NCI-H2171 treated with DMSO at 0.1 percent for 48 hours (cell line): Measurements from ENCODE around the gene TMEM18.
A peak's percentile ranks its signal among the peaks of the same experiment; 100 is the strongest.
"Not testable (repeated sequence)": the region's sequence is repeated elsewhere in the genome, so short reads cannot be mapped to it uniquely, and the experiment has no call there.

Source experiments
- DNase-seq: peaks from one replicate; lab custom pipeline; 2025; lab: John Stamatoyannopoulos, UW

TMEM18 gene

DNA sequence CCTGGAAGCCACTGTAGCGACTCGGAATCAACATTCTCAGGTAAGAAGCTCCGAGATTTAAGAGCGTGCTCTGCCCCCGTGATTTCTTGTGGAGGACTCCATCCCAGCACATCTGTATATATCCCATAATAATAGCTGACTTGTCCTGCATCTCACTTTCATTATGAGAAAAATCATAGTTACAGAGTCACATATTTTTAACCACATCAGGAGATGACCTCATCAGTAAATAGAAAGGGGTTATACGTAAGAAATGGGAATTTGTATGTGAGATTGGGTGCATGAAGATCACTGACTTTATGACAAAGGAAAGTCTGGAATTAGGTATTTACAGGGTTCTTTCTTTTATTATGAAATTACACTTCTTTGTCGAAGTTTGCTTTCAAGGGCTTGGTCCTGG, 16.4 kb upstream of the TMEM18 start:
- DNase-seq, result no peak

DNA sequence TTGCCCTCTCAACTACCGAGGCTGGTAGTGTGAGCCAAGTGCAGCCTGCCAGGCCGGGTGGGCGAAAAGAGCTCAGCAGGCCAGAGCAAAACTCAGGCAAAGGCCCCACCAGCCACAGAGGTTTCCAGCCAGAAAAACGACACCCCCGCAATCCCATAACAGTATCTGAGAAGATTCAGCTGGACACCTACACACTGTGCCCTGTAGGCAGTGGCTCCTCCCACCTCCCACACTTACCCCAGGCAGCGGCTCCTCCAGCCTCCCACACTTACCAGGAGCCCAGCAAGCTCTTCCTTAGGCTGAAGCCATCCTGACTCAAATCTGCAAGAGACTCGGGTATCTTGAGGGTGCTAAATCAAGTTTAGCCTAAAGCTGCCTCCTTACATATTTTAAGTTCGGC, 15.6 kb upstream of the TMEM18 start:
- DNase-seq, result no peak

DNA sequence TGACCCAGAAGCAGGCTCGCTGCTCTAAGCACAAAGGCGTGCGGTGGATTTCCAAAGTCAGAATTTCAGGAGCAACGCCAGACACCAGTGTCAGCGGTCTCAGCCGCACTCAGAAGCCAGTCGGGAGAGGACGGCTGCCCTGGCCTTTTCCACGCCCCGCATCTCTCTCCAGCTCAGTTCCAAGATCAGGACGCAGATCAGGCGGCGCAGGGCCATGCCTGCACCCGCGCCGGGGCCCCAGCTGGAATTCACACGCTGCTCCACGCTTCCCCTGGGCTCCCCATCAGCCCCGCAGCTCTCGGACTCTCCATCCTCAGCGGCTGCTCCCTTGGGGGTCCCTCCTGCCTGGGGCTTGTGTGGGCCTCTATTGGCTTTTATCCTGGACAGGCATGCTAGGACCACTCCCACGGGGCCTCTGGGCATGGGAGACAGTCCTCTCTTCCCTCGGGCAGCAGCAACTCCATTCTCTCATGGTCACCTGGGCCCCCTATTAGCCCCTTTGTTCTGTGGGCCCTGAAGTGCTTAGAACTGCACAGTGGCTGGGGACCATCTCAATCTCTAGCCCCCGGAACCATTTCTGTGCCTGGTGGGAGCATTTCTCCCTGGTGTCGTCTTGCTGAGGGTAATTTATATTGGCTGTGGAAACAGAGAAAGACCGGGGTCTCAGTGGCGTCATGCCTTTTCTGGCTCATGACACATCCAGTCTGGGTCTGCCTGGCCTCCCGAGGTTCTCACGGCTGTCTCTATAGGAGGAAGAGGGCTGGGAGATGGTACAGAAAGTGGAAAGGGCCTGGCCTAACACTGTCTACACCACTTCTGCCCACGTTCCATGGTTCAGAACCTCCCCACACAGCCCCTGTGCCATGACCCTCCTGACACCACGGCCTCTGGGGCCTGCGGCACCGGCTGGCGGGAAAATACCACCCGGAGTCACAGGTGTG, 14.9 kb upstream of the TMEM18 start:
- DNase-seq, result no peak

DNA sequence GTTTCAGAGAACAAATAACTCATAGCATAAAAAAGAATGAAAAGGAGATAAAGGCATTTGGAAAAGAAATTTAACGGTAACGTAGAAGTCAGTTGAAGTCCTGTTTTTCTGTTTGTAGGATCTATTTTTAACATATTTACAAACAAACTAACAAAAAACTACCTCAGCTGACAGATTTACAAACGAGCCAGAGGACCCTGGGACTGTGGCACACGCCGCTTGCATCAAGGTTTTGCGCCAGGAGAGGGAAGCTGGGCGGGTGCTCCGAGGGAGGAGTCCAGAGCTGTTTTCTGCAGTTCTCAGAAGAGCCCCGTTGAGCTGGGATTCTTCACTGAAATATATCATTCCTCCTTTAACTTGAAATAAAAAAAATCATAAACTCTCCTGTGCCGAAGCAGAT, 13.6 kb upstream of the TMEM18 start:
- no peak for DNase-seq

DNA sequence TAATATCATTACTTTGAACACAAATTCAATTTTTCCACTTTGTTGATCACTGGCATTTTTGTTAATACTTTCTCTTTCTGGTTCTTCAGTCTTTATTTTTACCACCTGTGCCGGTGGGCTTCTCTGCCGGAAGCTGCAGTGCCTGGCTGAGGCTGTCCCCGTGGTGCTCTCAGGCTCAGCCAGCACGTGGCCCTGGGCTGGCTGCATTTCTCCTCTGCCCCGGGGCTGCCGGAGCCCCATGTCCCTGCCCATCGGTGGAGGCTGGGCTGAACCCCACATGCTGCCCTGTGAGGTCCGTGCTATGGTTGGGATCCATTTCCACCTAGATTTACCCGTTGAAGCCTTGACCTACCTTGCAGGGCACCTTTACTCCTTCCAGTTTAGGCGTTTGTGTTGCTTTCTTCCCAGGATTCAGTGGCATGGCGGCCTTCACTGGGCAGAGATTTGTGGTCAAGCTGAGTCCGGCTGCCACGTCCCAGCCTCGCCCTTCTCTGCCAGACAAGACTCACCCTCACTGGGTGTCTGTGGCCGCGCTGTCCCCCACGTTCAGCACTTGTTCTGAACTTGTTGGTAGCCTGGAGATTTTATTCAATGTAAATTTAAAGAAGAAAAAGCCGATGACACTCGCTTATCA, 12.8 kb upstream of the TMEM18 start:
- no peak for DNase-seq

DNA sequence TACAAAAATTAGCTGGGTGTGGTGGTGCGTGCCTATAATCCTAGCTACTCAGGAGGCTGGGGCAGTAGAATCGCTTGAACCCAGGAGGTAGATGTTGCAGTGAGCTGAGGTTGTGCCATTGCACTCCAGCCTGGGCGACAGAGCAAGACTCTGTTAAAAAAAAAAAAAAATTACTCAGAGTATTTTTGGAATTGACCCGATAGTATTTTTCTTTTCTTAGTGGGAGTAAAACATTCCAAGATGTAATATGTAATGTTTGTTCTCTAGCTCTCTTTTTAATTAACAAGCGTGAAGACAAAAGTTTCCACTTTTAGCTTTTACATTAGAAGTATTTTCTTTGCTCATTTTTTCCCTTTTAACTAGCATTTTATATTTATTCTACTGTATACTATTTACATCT, 12.0 kb upstream of the TMEM18 start:
- no peak for DNase-seq

DNA sequence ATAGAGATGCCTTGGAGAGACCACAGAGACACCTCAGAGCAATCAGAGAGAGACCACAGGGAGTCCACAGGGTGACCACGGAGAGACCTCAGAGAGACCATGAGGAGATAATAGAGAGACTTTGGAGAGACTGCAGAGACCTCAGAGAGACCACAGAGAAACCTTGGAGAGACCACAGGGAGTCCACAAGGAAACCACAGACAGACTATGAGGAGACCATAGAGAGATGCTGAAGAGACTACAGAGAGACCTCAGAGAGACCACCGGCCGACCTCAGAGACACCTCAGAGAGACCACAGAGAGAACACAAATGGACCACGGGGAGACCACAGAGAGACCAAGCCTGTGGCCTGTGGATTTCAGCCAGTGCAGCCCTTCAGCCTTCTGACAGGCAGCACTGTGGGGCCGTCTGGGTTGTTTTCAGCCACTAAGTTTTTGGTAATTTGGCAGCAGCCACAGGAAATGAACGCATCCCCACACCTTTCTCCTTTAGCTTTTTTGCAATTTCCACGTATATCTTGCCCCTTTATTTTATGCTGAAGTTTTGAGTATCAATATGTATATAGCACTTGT, 11.4 kb upstream of the TMEM18 start:
- DNase-seq, result no peak

DNA sequence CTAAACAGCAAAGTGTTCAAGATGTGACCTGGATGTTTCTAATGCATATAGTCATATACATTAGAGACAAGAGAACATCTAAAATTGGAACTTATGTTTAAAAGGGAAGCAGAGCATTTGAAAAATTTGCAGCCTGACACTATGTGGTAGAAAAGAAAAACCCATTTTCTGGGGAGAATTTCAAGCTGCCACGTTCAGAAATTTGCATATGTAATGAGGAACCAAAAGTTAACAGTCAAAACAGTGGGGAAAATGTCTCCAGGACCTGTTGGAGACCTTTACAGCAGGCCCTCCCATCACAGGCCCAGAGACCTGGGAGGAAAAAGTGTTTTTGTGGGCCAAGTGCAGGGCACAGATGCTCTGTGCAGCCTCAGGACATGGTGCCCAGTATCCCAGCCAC, 8.2 kb upstream of the TMEM18 start:
- no peak for DNase-seq

DNA sequence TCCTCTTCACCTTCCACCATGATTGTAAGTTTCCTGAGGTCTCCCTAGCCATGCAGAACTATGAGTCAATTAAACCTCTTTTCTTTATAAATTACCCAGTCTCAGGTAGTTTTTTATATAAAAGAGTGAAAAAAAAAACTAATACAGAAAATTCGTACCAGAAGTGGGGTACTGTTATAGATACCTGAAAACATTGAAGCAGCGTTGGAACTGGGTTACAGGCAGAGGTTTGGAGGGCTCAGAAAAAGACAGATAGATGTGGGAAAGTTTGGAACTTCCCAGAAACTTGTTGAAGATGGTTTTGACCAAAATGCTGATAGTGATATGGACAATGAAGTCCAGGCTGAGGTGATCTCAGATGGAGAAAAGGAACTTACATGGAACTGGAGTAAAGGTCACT, 7.7 kb upstream of the TMEM18 start:
- not testable (repeated sequence) for DNase-seq

DNA sequence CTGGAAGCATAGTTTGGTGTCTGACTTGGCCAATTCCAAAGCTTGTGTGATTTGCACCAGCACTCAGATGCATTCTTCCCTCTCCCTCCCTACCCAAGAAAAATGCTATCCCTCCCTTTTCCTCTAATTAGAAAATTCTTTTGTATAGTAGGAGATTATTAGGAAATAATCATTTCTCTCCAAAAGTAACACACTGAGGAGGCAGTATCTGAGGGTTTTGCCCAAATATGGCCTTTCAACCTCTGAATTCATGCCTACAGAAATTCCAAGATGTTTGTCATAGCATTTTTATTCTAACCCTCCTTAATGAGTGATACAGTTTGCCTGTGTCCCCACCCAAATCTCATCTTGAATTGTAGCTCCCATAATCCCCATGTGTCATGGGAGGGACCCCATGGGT, 5.0 kb upstream of the TMEM18 start:
- no peak for DNase-seq

DNA sequence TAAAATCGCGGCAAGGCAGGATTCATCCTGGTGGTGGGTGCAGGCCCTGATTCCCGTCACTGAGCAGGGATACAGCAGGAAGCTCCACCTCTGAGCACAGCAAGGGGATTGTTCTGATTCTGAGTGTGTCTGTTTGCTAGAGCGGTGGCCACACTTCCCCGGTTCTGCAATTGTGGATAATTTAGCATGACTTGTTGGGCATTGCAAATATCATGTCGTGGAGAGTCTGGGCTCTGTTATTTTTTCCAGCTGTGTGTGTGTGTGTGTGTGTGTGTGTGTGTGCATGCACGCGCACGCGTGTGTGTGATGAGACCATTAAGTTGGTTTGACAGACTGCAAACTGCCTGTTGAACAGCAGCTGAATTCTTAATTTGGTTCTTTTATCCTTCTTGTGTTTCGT, 4.1 kb upstream of the TMEM18 start:
- DNase-seq, result no peak

DNA sequence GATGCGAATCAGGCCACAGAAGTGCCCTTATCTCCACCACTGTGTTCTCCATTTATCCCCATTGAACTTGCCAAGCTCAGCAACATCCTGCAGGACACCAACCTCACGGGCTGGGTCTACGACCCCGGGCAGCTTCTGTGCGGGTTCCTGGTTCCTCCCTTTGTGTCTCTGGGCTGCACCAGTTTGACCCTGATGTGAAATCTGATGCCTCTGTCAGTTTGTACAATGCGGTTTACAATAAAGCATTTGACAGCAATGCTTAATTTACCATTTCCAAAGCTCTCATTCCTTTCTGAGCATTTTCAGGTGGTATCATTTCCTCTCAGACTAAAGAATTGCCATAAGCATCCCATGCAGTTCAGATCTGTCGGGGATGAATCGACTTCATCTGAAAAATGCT, 3.3 kb upstream of the TMEM18 start:
- no peak for DNase-seq

DNA sequence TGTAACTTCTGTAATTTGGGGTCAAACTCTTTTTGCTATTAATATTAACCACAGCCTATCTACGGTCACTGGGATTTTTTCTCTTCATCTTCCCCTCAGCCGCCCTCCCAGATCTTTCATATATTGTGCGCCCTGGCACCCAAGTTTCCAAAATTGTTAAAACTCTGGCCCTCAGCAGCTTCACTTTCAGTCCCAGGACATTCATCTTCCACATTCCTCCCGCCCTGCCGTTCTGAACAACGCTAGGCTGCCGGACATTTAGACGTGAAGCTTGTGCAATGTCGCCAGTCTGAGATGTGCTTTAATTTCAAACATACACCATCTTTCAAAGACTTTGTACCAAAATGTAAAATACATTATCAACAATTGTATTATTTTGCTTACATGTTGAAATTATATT, 1.8 kb upstream of the TMEM18 start:
- no peak for DNase-seq

DNA sequence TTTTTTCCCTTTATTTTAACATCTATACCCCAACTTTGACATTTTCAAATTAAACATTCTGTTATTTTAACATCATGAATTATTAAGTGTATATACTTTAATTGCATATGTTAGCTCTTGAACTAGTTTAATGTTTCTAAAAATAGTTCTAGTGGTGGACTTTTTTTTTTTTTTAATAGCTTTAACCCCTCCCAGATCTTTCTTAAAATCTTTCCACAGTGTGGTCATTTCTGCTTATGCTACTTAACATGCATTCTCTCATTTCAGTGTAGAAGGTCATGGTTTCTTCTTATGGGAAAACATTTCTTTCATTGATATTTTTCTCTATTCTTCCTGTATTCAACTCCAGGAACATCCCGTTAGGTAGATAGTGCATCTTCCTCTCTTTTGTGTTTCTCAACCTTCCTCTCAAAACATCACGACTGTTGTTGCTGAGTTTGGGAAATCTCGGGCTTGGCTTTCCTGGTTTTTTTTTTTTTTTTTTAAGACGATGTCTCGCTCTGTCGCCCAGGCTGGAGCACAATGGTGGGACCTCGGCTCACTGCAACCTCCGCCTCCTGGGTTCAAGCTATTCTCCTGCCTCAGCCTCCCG, 849 bp upstream of the TMEM18 start:
- DNase-seq, result peak; percentile 25

DNA sequence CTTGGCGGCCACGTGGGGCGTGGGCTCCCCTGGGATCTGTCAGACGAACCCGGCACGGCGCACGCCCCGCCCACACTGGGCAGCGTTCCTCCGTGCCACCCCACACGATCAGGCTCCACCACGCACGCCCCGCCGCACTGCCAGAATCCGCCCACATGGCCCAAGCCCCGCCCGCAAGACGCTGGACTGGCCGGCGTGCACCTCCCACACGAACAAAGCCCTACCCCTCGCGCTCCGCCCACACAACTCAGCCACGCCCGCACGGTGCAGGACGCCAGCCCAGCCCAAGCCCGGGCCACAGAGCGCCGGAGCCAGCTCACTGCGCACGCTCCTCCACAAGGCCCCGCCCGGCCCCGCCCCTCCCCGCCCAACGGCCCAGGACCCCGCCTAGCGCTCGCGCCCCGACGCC, 555 bp downstream of the TMEM18 start:
- DNase-seq, result peak; percentile 99

DNA sequence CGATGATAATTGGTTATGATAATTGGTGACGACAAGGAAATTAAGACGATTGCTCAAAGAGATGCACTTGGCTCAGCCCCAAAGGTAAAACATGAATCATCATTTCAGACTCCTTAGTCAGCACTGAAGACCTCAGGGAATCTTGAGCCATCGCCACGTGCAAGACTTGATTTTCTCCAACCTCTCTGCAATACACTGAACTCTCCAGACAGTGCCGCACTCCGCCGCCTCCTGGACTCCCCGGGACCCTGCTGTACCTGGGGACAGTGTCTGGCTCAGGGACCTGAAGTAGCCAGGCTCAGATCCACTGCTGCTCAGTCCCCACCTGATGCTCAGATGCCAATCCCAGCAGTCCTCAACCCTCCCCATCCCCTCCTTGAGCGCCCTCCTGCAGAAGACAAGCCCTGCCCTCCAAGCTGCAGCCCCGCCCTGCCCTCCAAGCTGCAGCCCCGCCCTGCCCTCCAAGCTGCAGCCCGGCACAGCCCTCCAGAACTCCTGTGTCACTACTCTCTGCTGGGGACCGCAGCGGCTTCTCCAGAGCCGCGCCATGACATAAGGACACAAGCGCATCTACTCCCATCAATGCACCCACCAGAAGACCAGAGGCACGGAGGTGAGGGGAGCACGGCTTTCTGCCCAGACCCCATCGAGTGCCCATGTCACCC, 1.1 kb downstream of the TMEM18 start:
- peak; percentile 89 for DNase-seq

DNA sequence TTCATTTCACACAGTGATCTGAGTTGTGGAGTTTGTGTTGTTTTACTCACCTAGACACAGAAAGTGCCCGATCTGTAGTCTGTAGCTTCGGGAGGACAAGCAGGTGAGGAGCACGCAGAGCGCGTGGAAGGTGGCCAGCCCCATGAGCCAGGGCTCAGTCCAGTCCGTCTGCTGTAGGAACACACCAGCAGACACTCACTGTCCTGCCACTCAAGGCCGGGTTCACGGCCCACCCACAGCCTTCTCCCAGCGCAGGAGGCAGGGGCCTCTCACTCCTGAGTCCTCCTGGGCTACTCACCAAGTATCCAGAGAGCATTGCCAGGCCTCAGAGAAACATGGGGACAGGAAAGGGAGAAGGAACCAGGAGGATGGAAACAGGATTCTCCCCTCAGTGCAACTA, 1.7 kb downstream of the TMEM18 start:
- no peak for DNase-seq

DNA sequence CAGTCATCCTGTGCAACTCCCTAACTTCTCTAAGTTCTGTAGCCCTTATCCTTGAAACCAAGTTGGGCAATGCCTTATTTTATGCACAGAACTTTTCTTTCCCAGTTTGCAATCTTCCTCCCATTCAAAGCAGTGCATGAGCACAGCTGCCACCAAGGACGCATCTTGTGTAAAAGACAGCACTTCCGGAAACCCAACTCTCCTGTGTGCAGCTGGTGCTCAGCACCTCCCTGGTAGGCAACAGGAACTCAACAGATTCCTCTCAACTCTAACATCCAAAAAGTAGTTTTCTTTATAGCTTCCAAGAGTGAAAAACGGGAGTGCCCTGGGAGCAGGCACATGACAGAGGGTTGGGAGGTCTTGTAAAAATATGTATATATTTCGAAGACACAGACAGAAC, 2.2 kb downstream of the TMEM18 start:
- DNase-seq, result no peak

DNA sequence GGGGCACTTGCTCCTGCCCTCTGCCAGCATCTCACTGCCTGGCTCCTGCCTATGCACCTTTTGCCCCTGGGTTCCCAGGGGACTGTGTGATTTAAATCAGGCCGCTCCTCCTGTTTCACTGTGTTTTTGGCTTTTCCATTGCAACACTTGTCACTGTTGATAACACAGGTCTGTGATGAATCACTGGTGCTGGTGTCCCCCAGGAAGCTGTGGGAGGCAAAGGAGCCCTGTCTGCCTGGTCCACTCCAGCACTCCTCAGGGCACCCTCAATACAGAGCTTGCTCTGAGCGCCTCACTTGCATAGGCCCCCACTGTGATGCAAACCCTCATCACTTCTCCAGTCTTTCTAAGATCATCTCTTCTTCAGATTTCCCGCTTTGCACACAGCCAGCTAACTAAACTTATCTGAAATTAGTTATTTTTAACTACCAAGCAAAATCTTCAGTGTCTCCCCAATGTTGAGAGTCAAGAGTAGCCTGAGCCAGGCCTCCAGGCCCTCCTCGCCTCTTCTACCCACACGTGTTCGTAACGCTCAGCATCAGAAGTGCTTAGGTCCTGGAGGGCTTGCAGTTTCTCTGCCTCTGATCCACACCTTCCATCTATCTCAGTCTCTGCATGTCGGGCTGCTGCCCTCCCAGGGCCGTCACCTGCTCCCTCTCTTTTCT, 2.8 kb downstream of the TMEM18 start:
- DNase-seq, result no peak

DNA sequence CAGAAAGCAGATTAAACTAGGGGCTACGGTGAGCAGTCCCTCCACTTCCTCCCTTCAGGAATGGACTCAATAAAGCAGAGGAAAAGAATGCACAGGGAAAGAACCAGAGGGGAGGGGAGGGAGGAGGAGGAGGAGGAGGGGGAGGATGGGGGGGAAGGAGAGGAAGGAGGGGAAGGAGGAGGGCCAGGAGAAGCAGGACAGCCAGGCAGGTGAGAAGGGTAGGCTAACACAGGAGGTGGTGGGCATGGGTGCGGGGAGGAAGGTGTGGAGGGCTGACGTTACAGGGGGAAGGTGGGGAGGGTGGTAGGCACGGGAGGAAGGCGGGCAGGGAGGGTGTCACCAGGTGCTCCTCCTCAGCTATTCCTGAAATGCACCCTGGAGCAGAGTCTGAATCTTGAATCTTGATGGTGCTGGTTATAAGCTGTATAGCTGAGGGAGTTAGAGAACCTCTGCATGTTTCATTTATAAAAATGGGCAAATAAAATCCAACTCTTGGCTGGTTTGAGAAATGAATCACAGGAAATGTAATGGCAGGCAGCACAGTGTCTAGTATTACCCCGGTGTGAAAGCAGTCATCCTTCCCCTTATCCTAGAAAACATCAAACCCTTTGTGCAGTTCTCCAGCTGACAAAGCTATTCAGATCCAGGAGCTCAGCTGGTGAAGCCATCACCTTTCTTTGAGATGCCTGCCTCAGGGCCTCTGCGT, 3.4 kb downstream of the TMEM18 start:
- no peak for DNase-seq

DNA sequence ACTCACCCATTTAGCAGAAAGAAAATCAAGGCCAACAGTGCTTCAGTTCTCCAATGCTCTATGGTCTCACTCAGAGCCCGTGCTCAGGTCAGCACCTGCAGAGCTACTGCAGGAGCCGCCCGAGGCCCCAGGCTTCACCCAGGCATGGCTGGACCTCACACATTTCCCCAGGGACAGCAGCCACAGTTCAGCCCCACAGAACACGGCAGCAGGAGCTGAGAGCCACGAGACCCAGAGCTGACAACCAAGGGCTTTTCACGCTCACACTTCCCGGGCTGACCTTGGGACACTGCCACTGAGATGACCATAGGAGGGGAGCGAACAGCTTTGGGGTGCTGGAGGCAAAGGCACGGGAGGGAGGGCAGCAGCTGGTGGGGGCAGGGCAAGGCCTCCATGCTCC, 4.2 kb downstream of the TMEM18 start:
- no peak for DNase-seq
